K562 (cell line): ENCODE data around the gene SPHK2. TPM values are rescaled to one million over a fixed set of nuclear protein-coding genes. Genes with fewer than 3 reads are reported as not detected.
A peak's percentile ranks its signal among the peaks of the same experiment; 100 is the strongest.

ENCODE experiments used
- ARHGAP35 ChIP-seq: fragments of 450-650 bp; IDR thresholded peaks from 2 replicates; pipeline ENCODE4 v1.6.1; 2018; ENCODE audit not compliant: partially characterized antibody
- BCLAF1 ChIP-seq, 2 experiments: fragments of 450-650 bp in 1 of 2; IDR thresholded peaks; 2 replicates each; pipeline ENCODE4 v1.6.1; 2011 to 2017; ENCODE audit warnings: low read depth in 2 of 2, antibody characterized with exemption in 1 of 2, borderline replicate concordance in 1 of 2, low read length in 1 of 2, mild to moderate bottlenecking in 1 of 2, mixed read lengths in 1 of 2; ENCODE audit not compliant: control insufficient read depth in 1 of 2
- CREB1 ChIP-seq, 2 experiments: sonication (generic) in 1 of 2; formaldehyde crosslinking in 1 of 2; IDR thresholded peaks; 2 replicates each; pipeline versions ENCODE4 v1.6.1 to v1.8.0; 2012 to 2022; ENCODE audit warnings: inconsistent platforms in 1 of 2, mild to moderate bottlenecking in 1 of 2, missing genetic modification reagents in 1 of 2, moderate library complexity in 1 of 2
- EGR1 ChIP-seq: fragments of 450-650 bp; conservative IDR thresholded peaks from 2 replicates; pipeline ENCODE4 v1.6.1; 2017; ENCODE audit warnings: mild to moderate bottlenecking
- ETV6 ChIP-seq, 3 experiments: fragments of 150-350 bp in 1 of 3; sonication (generic) in 1 of 3; formaldehyde crosslinking in 1 of 3; IDR thresholded peaks; 2 replicates each; pipeline versions ENCODE4 v1.6.1 to v1.8.0; 2014 to 2022; ENCODE audit warnings: borderline replicate concordance in 2 of 3, low read depth in 2 of 3, antibody characterized with exemption in 1 of 3, low read length in 1 of 3, mild to moderate bottlenecking in 1 of 3, missing genetic modification reagents in 1 of 3
- FOXA1 ChIP-seq: fragments of 450-650 bp; IDR thresholded peaks from 2 replicates; pipeline ENCODE4 v1.6.1; 2016; ENCODE audit warnings: mild to moderate bottlenecking, borderline replicate concordance
- GABPB2 ChIP-seq: fragments of 250-450 bp; sonication (Bioruptor Pico); conservative IDR thresholded peaks from 2 replicates; pipeline ENCODE4 v1.5.1; 2021; ENCODE audit warnings: mild to moderate bottlenecking
- HNRNPH1 ChIP-seq: fragments of 200-400 bp; formaldehyde crosslinking; optimal IDR thresholded peaks from 2 replicates; pipeline ENCODE3; 2017; ENCODE audit warnings: low read depth, mild to moderate bottlenecking, low read length, moderate library complexity
- HSF4 ChIP-seq: fragments of 250-450 bp; sonication (Bioruptor Pico); IDR thresholded peaks from 2 replicates; pipeline ENCODE4 v2.1.2; 2022; ENCODE audit warnings: mild to moderate bottlenecking, moderate library complexity, borderline replicate concordance
- IRF1 ChIP-seq: sonication (generic); formaldehyde crosslinking; IDR thresholded peaks from 2 replicates; pipeline ENCODE4 v1.8.0; 2022; ENCODE audit warnings: missing genetic modification reagents, mild to moderate bottlenecking, borderline replicate concordance
- LCOR ChIP-seq: sonication (generic); formaldehyde crosslinking; IDR thresholded peaks from 2 replicates; pipeline ENCODE4 v1.8.0; 2022; ENCODE audit warnings: mild to moderate bottlenecking, missing genetic modification reagents
- MBD1 ChIP-seq: fragments of 250-450 bp; sonication (Bioruptor Pico); IDR thresholded peaks from 2 replicates; pipeline ENCODE4 v1.8.0; 2022; ENCODE audit warnings: inconsistent platforms
- POLR2A ChIP-seq: fragments of 450-650 bp; conservative IDR thresholded peaks from 2 replicates; pipeline ENCODE4 v1.6.1; 2016
- POLR2AphosphoS2 ChIP-seq: IDR thresholded peaks from 2 replicates; pipeline ENCODE4 v1.6.1; 2012; ENCODE audit warnings: low read length, improper control_type of control experiment
- RBFOX2 ChIP-seq: fragments of 200-400 bp; formaldehyde crosslinking; IDR thresholded peaks from 2 replicates; pipeline ENCODE4 v1.6.1; 2017; ENCODE audit warnings: low read depth, mild to moderate bottlenecking, low read length, moderate library complexity
- RFX1 ChIP-seq: fragments of 450-650 bp; IDR thresholded peaks from 2 replicates; pipeline ENCODE4 v1.6.1; 2016; ENCODE audit warnings: mild to moderate bottlenecking, moderate library complexity
- ZNF143 ChIP-seq: sonication (generic); formaldehyde crosslinking; IDR thresholded peaks from 2 replicates; pipeline ENCODE4 v1.9.0; 2022; ENCODE audit warnings: mild to moderate bottlenecking, missing genetic modification reagents
- ZNF184 ChIP-seq: sonication (generic); formaldehyde crosslinking; IDR thresholded peaks from 2 replicates; pipeline ENCODE4 v1.5.0; 2020; ENCODE audit warnings: missing genetic modification reagents
- ZNF354B ChIP-seq: fragments of 250-450 bp; sonication (Bioruptor Pico); IDR thresholded peaks from 2 replicates; pipeline ENCODE4 v1.4.0; 2020
- ZNF512 ChIP-seq: IDR thresholded peaks from 2 replicates; pipeline ENCODE4 v1.6.1; 2016; ENCODE audit warnings: missing genetic modification characterization, missing compliant biosample characterization
- ZNF561 ChIP-seq: fragments of 450-650 bp; formaldehyde crosslinking; conservative IDR thresholded peaks from 2 replicates; pipeline ENCODE4 v1.4.0; 2020; ENCODE audit warnings: mild to moderate bottlenecking, moderate library complexity
- ZNF699 ChIP-seq: fragments of 250-450 bp; sonication (Bioruptor Pico); IDR thresholded peaks from 2 replicates; pipeline ENCODE4 v1.8.0; 2021; ENCODE audit warnings: mild to moderate bottlenecking, moderate library complexity; ENCODE audit not compliant: insufficient replicate concordance
- polyA plus RNA-seq, 8 experiments: library from polyadenylated mRNA; depleted of rRNA in 4 of 8; stranded (reverse) in 5 of 8; unstranded in 3 of 8; fragments of >200 nt; fragmentation: Nextera tagmentation in 2 of 8; fragmentation: Illumina TruSeq in 1 of 8; extraction: Ambion mirVana in 2 of 8; extraction: Trizol in 1 of 8; gene quantifications; 2 replicates each; pipeline versions ENCODE4 v1.2.1 to v1.2.3, GENCODE V29; 2011 to 2014; ENCODE audit warnings: inconsistent platforms in 1 of 8, missing spikeins in 1 of 8
- total RNA-seq, 7 experiments: library from RNA; depleted of rRNA in 6 of 7; stranded (reverse); fragments of >200 nt in 6 of 7; fragmentation: Illumina TruSeq in 2 of 7; extraction: Trizol in 2 of 7; gene quantifications; 2 replicates each; pipeline versions ENCODE4 v1.2.1 to v1.2.3, GENCODE V29; 2011 to 2021; ENCODE audit warnings: low replicate concordance in 1 of 7

SPHK2 gene
- total and polyA plus RNA-seq, 9 of the 15 experiments (the other 6 are each of a cell fraction or from before 2014, with no cell fraction given) = 0.10 to 15.2 (median 2.9) TPM

GRCh38 chr19:48638831-48639381 is 19.6 kb downstream of the SPHK2 start (continued):
- TF ChIP-seq IRF1 (no peak), FOXA1 (no peak), MBD1 (CRISPR knock-in tag) (no peak), ZNF354B (CRISPR knock-in tag) (no peak), RFX1 (no peak), ZNF143 (CRISPR knock-in tag) (peak; percentile 23; the same call in 1 of the 2 replicates), HNRNPH1 (no peak), BCLAF1 (IDR thresholded peaks at IDR 0.05; ENCODE audit: borderline replicate concordance in 1 of 2, control insufficient read depth in 1 of 2, low read depth in 2 of 2, low read length in 1 of 2) (no peak), POLR2A (peak; percentile 61), ZNF561 (CRISPR knock-in tag) (no peak), EGR1 (peak; percentile 21; the same call in 1 of the 2 replicates), HSF4 (CRISPR knock-in tag) (no peak), POLR2AphosphoS2 (no peak; the same call in 1 of the 2 replicates), LCOR (CRISPR knock-in tag) (no peak), ZNF512 (0 out of 2 replicates have a peak, but pooled peaks have one; percentile 5), GABPB2 (no peak), ZNF699 (CRISPR knock-in tag) (no peak), CREB1 (IDR thresholded peaks at IDR 0.05) (peak; percentile 69), CREB1 (CRISPR knock-in tag; IDR thresholded peaks at IDR 0.05) (peak; percentile 85), ARHGAP35 (no peak), ZNF184 (CRISPR knock-in tag) (no peak), ETV6 (IDR thresholded peaks at IDR 0.05; ENCODE audit: borderline replicate concordance in 1 of 2, low read depth in 2 of 2, low read length in 1 of 2) (no peak), ETV6 (CRISPR knock-in tag; IDR thresholded peaks at IDR 0.05; ENCODE audit: borderline replicate concordance) (no peak), RBFOX2 (peak; percentile 1; the same call in 1 of the 2 replicates)
